GM12875 (cell line): Measurements from ENCODE around the gene INHBC.
"Not testable (repeated sequence)": the region's sequence is repeated elsewhere in the genome, so short reads cannot be mapped to it uniquely, and the experiment has no call there.

Experiments
- H3K4me3 ChIP-seq: one replicate; pipeline ENCODE4 v1.5.1; 2011; ENCODE audit warnings: low read depth, low read length, control low read depth
- TF ChIP-seq, protein P1 (sequence below): IDR thresholded peaks from 2 replicates; pipeline ENCODE4 v1.5.1; 2011; ENCODE audit warnings: low read depth, mild to moderate bottlenecking, control low read depth, inconsistent platforms, low read length, moderate library complexity, borderline replicate concordance; ENCODE audit not compliant: insufficient read depth

The INHBC gene

DNA sequence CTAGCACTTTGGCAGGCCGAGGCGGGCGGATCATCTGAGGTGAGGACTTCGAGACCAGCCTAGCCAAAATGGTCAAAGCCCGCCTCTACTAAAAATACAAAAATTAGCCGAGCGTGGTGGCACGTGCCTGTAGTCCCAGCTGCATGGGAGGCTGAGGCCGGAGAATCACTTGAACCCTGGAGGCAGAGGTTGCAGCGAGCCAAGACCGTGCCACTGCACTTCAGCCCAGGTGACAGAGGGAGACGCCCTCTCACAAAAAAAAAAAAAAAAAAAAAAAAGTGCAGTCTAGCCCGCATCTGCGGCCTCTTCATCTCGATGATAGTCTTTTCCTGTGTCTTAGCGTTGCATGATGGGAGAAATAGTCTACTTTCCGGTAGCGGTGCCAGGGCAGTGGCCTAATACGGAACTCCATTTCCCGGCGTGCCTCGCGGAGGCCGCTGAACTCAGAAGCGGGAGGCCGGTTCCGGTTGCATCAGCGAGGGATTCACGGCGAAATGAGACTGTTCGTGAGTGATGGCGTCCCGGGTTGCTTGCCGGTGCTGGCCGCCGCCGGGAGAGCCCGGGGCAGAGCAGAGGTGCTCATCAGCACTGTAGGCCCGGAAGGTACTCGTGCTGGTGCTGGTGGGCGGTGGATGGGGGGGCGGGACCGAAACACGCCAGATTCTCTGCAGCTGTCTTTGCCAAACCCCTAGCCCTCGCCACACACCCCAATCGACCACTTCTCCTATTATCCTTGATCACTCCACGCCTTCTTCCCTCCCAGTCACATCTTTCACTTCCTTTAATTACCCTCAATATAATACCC is 53.2 kb downstream of the INHBC start, which contains the start of gene MARS1:
MARS1 (plus strand) TSS at position 472 of the 805 bp plus-strand sequence; CDS start at position 495, 23 bp downstream.
- TF ChIP-seq, protein P1, sequence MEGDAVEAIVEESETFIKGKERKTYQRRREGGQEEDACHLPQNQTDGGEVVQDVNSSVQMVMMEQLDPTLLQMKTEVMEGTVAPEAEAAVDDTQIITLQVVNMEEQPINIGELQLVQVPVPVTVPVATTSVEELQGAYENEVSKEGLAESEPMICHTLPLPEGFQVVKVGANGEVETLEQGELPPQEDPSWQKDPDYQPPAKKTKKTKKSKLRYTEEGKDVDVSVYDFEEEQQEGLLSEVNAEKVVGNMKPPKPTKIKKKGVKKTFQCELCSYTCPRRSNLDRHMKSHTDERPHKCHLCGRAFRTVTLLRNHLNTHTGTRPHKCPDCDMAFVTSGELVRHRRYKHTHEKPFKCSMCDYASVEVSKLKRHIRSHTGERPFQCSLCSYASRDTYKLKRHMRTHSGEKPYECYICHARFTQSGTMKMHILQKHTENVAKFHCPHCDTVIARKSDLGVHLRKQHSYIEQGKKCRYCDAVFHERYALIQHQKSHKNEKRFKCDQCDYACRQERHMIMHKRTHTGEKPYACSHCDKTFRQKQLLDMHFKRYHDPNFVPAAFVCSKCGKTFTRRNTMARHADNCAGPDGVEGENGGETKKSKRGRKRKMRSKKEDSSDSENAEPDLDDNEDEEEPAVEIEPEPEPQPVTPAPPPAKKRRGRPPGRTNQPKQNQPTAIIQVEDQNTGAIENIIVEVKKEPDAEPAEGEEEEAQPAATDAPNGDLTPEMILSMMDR, result no peak
- H3K4me3 ChIP-seq, result peak within 1 kb of the TSS; percentile 95

DNA sequence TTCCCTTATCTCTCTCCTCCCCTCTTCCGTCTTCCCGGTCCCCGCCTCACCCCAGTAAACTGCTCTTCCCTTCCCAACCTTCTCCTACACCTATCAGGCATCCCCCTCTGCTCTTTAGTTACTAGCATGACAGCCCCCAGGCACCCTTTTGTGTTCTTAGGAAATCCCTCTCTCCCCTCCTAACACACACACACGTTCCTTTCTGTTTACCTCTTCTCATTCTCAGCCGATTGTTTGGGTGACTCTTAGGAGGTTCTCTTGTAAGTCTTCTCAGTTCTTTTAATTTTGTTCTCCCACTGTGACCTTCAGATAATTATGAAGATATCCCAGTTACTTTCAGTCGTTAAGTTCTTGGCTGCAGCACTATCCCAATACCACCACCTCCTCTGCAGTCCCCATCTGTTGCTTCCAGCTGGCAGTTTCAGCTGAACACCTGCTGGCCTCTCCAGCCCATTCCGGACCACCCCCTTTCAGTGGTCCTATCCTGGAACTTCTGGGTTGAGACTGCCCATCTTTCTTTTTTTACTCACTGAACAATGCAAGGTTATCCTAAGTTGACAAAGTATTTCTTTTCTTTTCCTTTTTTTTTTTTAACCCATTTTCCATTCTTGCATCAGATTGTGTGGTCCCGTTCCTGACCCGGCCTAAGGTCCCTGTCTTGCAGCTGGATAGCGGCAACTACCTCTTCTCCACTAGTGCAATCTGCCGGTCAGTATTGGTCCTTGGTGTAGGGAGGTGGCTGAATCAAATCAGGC is 54.0 kb downstream of the INHBC start:
- TF ChIP-seq, protein P1, result no peak
- H3K4me3 ChIP-seq, result peak overlapping the region; percentile 95

DNA sequence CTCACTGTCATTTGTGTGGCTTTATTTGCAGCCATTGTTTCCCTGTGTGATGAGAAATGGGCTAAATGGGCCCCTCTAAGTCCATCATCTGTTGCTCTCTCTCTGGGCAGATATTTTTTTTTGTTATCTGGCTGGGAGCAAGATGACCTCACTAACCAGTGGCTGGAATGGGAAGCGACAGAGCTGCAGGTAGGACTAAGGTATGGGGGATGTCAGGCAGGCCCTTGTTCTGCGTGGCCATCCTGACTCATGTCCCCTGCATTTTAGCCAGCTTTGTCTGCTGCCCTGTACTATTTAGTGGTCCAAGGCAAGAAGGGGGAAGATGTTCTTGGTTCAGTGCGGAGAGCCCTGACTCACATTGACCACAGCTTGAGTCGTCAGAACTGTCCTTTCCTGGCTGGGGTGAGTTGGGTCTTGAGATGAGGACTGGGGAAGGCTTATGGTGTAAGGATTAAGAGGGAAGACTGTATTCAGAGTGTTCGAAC is 54.6 kb downstream of the INHBC start:
- peak overlapping the region; percentile 95 for H3K4me3 ChIP-seq
- TF ChIP-seq, protein P1, result no peak

DNA sequence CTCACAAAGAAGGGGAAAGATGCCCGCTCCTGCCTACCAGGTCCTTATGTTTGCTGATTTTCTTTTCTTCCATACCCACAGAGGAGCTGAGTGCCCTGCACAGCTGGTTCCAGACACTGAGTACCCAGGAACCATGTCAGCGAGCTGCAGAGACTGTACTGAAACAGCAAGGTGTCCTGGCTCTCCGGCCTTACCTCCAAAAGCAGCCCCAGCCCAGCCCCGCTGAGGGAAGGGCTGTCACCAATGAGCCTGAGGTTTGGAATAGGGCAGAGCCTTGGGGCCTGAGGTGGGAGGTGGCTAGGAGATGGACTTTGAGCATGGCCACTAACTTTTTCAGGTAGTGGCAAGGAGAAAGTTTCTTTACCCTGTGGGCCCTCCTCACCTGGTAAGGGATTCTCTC is 55.5 kb downstream of the INHBC start:
- no peak overlapping the region for H3K4me3 ChIP-seq
- TF ChIP-seq, protein P1, result no peak

DNA sequence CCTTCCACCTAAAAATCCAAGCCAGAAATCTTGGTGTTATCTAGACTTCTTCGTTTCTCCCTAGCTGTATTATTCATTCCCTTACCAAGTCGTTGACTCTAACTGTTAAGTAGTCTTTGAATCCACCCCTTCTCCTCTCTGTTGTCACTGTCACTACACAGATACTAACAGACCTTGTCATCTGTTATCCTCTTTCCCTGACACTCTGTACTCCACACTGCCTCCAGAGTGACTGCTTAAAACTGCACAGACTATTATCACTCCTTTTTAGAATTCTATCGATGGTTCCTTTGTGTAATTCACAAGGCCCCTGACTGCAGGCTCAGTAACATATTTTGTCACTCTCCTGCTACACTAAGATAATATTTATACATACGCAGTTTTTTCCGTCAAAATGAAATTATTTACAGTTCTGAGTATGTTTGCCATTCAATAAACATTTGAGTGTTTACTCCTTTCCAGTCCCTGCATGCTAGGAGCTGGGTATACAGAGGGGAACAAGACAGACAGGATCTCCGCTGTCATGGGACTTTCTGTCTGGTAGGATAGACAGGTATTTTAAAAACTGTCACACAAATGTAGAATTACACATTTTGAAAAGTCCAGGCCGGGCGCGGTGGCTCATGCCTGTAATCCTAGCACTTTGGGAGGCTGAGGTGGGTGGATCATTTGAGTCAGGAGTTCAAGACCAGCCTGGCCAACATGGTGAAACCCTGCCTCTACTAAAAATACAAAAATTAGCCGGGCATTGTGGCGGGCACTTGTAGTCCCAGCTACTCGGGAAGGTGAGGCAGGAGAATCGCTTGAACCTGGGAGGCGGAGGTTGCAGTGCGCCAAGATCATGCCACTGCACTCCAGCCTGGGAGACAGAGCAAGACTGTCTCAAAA is 57.1 kb downstream of the INHBC start:
- no peak overlapping the region for H3K4me3 ChIP-seq
- TF ChIP-seq, protein P1, result peak; percentile 25; the same call in 1 of the 2 replicates

DNA sequence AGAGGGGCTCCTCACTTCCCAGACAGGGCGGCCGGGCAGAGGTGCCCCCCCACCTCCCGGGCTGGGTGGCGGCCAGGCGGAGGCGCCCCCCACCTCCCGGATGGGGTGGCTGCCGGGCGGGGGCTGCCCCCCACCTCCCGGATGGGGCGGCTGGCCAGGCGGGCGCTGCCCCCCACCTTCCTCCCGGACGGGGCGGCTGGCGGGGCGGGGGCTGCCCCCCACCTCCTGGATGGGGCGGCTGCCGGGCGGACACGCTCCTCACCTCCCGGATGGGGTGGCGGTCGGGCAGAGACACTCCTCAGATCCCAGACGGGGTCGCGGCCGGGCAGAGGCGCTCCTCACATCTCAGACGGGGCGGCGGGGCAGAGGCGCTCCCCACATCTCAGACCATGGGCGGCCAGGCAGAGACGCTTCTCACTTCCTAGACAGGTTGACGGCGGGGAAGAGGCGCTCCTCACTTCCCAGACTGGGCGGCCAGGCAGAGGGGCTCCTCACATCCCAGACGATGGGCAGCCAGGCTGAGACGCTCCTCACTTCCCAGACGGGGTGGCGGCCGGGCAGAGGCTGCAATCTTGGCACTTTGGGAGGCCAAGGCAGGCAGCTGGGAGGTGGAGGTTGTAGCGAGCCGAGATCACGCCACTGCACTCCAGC is 60.6 kb downstream of the INHBC start:
- H3K4me3 ChIP-seq, result not testable (repeated sequence)
